ENCODE results near the gene NSUN7.

GRCh38 chr4:40848940-40849339, 99.2 kb downstream of the NSUN7 start:
- no peak for TF ChIP-seq CTCF (conservative IDR thresholded peaks at IDR 0.05; ENCODE audit: low read depth, low read length)
- no peak for TF ChIP-seq EZH2 (IDR thresholded peaks at IDR 0.05; ENCODE audit: borderline replicate concordance, low read depth, low read length, poor library complexity, severe bottlenecking)
